Measurements from ENCODE around the gene ACIN1. TPM values are rescaled to one million over a fixed set of nuclear protein-coding genes. Genes with fewer than 3 reads are reported as not detected.
A peak's percentile ranks its signal among the peaks of the same experiment; 100 is the strongest.

ACIN1 gene
- total RNA-seq, 1 donor from 2014 or later, result 184 TPM

DNA sequence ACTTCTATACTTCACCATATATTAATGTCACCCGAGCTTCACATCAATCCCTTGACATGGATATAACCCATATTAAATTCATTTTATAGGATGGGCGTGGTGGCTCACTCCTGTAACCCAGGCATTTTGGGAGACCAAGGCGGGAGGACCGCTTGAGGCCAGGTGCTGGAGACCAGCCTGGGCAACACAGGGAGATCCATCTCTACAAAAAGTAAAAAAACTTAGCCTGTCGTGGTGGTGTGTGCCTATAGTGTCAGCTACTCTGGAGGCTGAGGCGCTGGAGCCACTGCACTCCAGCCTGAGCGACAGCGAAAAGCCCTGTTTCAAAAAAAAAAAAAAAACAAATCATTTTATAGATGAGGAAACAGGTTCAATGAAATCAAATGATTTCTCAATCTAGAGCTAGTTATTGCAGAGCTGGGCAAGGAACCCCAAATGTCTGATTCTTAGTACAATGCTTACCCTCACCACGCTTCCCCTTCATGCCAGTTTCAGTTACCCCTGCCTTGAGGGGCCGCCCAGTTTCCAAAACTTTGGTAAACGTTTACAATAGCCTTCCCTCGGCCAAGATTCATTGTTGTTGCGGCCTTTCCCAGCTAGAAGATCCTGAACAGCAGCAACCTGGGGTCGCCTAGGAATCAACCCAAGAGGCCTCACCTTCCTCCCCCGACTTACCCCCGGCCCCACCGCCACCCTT, 61.0 kb downstream of the ACIN1 start:
- Histone ChIP-seq H3K9me3 (ENCODE audit: low read depth) (no peaks in the 10 kb centered on the region), H3K4me1 (peaks cover 12% of the 10 kb centered on the region), H2AFZ (replicated peaks) (peak overlapping the region; percentile 99), H3K79me2 (ENCODE audit: low read depth) (peaks cover 43% of the 10 kb centered on the region), H3K4me2 (peak overlapping the region; percentile 77), H3K27ac (no peak overlapping the region), H4K20me1 (ENCODE audit: low read depth) (no peaks in the 10 kb centered on the region), H3K9ac (peak overlapping the region; percentile 82), H3K27me3 (no peaks in the 10 kb centered on the region), H3F3A (ENCODE audit: low read depth) (peaks cover 17% of the 10 kb centered on the region), H3K4me3 (peak overlapping the region; percentile 71), H3K36me3 (peaks cover 5% of the 10 kb centered on the region)
- TF ChIP-seq EZH2 (IDR thresholded peaks at IDR 0.05) (no peak), EZH2phosphoT487 (IDR thresholded peaks at IDR 0.05) (no peak)
- TF ChIP-seq, protein P1, sequence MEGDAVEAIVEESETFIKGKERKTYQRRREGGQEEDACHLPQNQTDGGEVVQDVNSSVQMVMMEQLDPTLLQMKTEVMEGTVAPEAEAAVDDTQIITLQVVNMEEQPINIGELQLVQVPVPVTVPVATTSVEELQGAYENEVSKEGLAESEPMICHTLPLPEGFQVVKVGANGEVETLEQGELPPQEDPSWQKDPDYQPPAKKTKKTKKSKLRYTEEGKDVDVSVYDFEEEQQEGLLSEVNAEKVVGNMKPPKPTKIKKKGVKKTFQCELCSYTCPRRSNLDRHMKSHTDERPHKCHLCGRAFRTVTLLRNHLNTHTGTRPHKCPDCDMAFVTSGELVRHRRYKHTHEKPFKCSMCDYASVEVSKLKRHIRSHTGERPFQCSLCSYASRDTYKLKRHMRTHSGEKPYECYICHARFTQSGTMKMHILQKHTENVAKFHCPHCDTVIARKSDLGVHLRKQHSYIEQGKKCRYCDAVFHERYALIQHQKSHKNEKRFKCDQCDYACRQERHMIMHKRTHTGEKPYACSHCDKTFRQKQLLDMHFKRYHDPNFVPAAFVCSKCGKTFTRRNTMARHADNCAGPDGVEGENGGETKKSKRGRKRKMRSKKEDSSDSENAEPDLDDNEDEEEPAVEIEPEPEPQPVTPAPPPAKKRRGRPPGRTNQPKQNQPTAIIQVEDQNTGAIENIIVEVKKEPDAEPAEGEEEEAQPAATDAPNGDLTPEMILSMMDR (IDR thresholded peaks at IDR 0.05), result no peak
- no peak for DNase-seq (ENCODE audit: low spot score)
- peaks cover 18% of the 10 kb centered on the region for H3K4me1 Mint-ChIP-seq
- peak overlapping the region; percentile 98 for H3K27ac Mint-ChIP-seq
- no peaks in the 10 kb centered on the region for H3K9me3 Mint-ChIP-seq
- peaks cover 19% of the 10 kb centered on the region for H3K36me3 Mint-ChIP-seq
- no peaks in the 10 kb centered on the region for H3K27me3 Mint-ChIP-seq (ENCODE audit: insufficient read depth, low read depth)
- H3K4me3 Mint-ChIP-seq, result peak overlapping the region; percentile 92

DNA sequence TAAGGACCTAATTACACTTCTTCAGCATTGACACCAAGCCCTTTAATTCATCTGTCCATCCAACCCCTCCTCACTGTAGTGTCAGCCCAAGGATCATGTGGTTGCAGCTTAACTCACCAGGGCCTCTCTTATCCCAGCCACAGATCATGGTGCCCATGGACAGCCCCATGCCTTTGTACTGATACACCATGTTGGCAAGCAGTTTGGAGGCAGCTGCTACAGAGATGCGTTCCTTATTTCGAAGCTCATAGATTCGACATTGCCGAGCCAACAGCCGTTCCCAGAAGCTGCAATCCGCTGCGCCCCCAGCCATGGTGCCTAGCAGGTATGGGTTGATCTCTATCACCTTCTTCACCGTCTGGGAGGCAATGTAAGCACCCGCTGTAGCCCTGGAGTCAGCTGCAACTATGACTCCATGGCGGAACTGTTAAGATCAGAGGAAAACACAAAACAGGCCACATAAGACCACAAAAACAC, 61.6 kb downstream of the ACIN1 start:
- Histone ChIP-seq H3K36me3 (peaks cover 5% of the 10 kb centered on the region), H3K4me1 (peaks cover 12% of the 10 kb centered on the region), H3K9ac (no peak overlapping the region), H3K79me2 (ENCODE audit: low read depth) (peaks cover 49% of the 10 kb centered on the region), H2AFZ (replicated peaks) (no peak overlapping the region), H4K20me1 (ENCODE audit: low read depth) (peaks cover under 1% of the 10 kb centered on the region), H3F3A (ENCODE audit: low read depth) (peaks cover 23% of the 10 kb centered on the region), H3K4me3 (peak overlapping the region; percentile 71), H3K4me2 (peak overlapping the region; percentile 77), H3K27me3 (no peaks in the 10 kb centered on the region), H3K27ac (no peak overlapping the region), H3K9me3 (ENCODE audit: low read depth) (no peaks in the 10 kb centered on the region)
- Mint-ChIP-seq H3K9me3 (no peaks in the 10 kb centered on the region), H3K4me3 (peak overlapping the region; percentile 92), H3K4me1 (peaks cover 18% of the 10 kb centered on the region), H3K27me3 (ENCODE audit: insufficient read depth, low read depth) (no peaks in the 10 kb centered on the region), H3K36me3 (peaks cover 22% of the 10 kb centered on the region), H3K27ac (no peak overlapping the region)
- DNase-seq (ENCODE audit: low spot score), result no peak
- TF ChIP-seq EZH2 (IDR thresholded peaks at IDR 0.05) (no peak), EZH2phosphoT487 (IDR thresholded peaks at IDR 0.05) (no peak)
- TF ChIP-seq, protein P1 (IDR thresholded peaks at IDR 0.05), result no peak

DNA sequence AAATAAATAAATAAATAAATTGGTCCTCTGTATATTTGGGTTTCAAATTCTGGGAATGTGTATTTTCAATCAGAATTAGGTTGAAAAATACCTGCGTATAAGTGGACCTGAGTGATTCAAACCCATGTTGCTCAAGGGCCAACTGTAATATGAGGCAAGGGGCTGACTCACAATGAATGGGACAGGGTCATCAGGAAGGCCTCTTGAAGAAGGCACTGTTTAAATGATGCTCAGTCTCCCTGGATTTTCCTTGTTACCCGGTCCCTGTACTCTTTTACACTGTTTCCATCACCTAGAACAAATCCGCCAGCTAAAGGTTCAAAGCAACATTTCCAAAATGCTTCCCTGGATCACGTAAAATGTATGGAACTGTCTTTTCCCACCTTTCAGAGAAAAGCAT, 64.0 kb downstream of the ACIN1 start:
- Histone ChIP-seq H3K27me3 (no peaks in the 10 kb centered on the region), H3K4me3 (no peak overlapping the region), H2AFZ (replicated peaks) (no peak overlapping the region), H3K27ac (no peak overlapping the region), H3K79me2 (ENCODE audit: low read depth) (peaks cover 57% of the 10 kb centered on the region), H3K4me2 (no peak overlapping the region), H4K20me1 (ENCODE audit: low read depth) (peaks cover 5% of the 10 kb centered on the region), H3F3A (ENCODE audit: low read depth) (peaks cover 32% of the 10 kb centered on the region), H3K9ac (no peak overlapping the region), H3K9me3 (ENCODE audit: low read depth) (no peaks in the 10 kb centered on the region), H3K4me1 (peaks cover 12% of the 10 kb centered on the region), H3K36me3 (peaks cover 5% of the 10 kb centered on the region)
- H3K27ac Mint-ChIP-seq, result no peak overlapping the region
- H3K4me3 Mint-ChIP-seq, result peak overlapping the region; percentile 6
- DNase-seq (ENCODE audit: low spot score), result no peak
- H3K4me1 Mint-ChIP-seq, result peaks cover 18% of the 10 kb centered on the region
- peaks cover 29% of the 10 kb centered on the region for H3K36me3 Mint-ChIP-seq
- H3K27me3 Mint-ChIP-seq (ENCODE audit: insufficient read depth, low read depth), result no peaks in the 10 kb centered on the region
- TF ChIP-seq EZH2phosphoT487 (IDR thresholded peaks at IDR 0.05) (no peak), EZH2 (IDR thresholded peaks at IDR 0.05) (no peak)
- TF ChIP-seq, protein P1 (IDR thresholded peaks at IDR 0.05), result no peak
- no peaks in the 10 kb centered on the region for H3K9me3 Mint-ChIP-seq

All from neural progenitor cell (in vitro differentiated cells).